Kidney epithelial cell (primary cell): Measurements from ENCODE around the gene COX6B1. TPM values are rescaled to one million over a fixed set of nuclear protein-coding genes. Genes with fewer than 3 reads are reported as not detected.

ENCODE experiments used
- DNase-seq: peaks from one replicate; pipeline ENCODE4 v3.0.0-alpha.2; 2010; ENCODE audit warnings: low read depth
- H3K27me3 ChIP-seq: 2 replicates; pipeline ENCODE4 v1.6.0; 2011; ENCODE audit warnings: low read length; ENCODE audit not compliant: control insufficient read depth, insufficient read depth
- H3K36me3 ChIP-seq: 2 replicates; pipeline ENCODE4 v1.5.1; 2011; ENCODE audit warnings: low read length; ENCODE audit not compliant: control insufficient read depth, insufficient read depth
- H3K4me3 ChIP-seq: 2 replicates; pipeline ENCODE4 v1.5.1; 2011; ENCODE audit warnings: low read depth, mild to moderate bottlenecking, control low read depth, low read length
- total RNA-seq: library from RNA; depleted of rRNA; stranded (reverse); fragments of >200 nt; gene quantifications from 2 replicates; pipeline ENCODE4 v1.2.3, GENCODE V29; 2015
- TF ChIP-seq, protein P1 (sequence below): IDR thresholded peaks from 2 replicates; pipeline ENCODE4 v1.5.1; 2011; ENCODE audit warnings: mild to moderate bottlenecking, moderate library complexity, low read length, control low read depth, inconsistent platforms; ENCODE audit not compliant: insufficient read depth, poor library complexity, severe bottlenecking

COX6B1 gene
- total RNA-seq, 1 donor from 2014 or later, result 569 TPM

DNA sequence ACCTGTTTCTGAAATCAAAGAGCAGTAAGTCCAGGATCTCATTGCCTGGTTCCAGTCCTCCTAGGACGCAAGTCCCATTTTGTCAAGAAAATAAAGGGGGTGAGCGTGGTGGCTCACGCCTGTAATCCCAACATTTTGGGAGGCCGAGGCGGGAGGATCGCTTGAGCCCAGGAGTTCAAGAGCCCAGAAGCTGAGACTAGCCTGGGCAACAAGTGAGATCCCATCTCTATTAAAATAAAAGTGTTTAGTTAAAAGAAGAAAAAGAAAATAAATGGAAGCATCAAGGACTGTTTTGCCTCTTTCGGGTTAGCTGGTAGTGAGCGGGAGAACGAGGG lies 35.9 kb upstream of the COX6B1 start:
- Histone ChIP-seq H3K27me3 (no peaks in the 10 kb centered on the region), H3K4me3 (peak overlapping the region; percentile 16), H3K36me3 (no peaks in the 10 kb centered on the region)
- TF ChIP-seq, protein P1, sequence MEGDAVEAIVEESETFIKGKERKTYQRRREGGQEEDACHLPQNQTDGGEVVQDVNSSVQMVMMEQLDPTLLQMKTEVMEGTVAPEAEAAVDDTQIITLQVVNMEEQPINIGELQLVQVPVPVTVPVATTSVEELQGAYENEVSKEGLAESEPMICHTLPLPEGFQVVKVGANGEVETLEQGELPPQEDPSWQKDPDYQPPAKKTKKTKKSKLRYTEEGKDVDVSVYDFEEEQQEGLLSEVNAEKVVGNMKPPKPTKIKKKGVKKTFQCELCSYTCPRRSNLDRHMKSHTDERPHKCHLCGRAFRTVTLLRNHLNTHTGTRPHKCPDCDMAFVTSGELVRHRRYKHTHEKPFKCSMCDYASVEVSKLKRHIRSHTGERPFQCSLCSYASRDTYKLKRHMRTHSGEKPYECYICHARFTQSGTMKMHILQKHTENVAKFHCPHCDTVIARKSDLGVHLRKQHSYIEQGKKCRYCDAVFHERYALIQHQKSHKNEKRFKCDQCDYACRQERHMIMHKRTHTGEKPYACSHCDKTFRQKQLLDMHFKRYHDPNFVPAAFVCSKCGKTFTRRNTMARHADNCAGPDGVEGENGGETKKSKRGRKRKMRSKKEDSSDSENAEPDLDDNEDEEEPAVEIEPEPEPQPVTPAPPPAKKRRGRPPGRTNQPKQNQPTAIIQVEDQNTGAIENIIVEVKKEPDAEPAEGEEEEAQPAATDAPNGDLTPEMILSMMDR, result no peak
- DNase-seq, result no peak

DNA sequence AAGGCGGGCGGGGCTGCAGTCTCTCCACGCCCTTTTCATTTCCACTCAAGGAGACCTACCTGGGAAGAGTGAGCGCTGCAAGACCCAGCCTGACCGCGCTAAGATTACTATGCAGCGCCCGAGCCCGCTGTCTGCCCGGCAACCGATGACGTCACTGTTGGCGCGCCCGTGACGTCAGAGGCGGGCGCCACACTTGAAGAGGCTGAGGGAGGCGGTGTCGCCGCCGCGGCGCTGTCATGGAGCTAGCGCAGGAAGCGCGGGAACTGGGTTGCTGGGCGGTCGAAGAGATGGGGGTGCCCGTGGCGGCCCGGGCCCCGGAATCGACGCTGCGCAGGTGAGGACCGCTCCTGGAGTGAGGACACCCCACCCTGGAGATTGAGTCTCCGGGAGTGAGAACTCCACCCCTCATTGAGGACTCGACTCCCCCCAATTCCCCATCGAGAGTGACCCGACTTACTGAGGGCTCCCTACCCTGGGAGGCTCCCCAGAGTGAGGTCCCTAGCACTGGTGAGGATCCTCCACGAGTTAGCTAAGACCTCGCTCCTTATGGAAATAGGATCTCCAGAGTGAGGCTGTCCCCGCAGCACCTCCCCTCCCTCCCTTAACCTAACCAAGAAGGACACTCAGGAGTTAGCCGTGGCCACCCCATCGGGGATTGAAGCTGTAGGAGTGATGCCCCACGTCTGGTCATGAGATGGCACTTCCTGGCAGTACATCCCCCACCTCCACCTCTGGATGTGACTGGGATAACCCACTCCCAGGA lies 35.4 kb upstream of the COX6B1 start, which contains the start of gene HAUS5:
HAUS5 (plus strand) TSS at position 177 of the 763 bp plus-strand sequence; CDS start at position 237, 60 bp downstream.
- peak; percentile 50 for DNase-seq
- TF ChIP-seq, protein P1, result no peak
- H3K27me3 ChIP-seq, result no peaks in the 10 kb centered on the region
- peak within 1 kb of the TSS; percentile 78 for H3K4me3 ChIP-seq
- no peaks in the 10 kb centered on the region for H3K36me3 ChIP-seq

DNA sequence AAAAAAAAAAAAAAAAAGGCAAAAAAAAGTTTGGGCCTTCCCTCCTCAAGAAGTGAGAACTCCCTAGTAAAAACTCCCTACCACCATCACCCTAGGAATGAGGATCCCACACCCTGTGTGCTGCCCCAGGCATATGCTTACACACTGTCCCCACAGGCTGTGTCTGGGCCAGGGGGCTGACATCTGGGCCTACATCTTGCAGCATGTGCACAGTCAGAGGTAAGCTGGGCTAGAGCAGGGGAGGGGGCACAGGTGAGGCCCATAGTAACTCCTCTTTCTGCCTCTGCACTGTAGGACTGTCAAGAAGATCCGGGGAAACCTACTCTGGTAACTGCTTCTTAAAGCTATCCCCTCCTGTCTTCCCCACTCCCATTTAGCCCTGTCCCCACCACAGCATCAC lies 34.5 kb upstream of the COX6B1 start:
- H3K27me3 ChIP-seq, result no peaks in the 10 kb centered on the region
- DNase-seq, result no peak
- no peak overlapping the region for H3K4me3 ChIP-seq
- H3K36me3 ChIP-seq, result no peaks in the 10 kb centered on the region
- TF ChIP-seq, protein P1, result no peak

DNA sequence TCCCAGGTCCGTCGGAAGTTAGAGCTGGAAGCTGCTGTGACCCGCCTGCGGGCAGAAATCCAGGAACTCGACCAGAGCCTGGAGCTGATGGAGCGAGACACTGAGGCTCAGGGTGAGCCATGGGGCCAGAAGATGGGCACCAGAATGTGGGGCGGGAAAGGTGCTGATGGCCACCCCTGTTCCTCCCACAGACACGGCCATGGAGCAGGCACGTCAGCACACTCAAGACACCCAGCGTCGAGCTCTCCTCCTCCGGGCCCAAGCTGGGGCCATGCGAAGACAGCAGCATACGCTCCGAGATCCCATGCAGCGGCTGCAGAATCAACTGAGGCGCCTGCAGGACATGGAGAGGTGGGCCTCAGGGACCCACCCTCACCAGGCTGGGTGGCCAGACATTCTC lies 33.1 kb upstream of the COX6B1 start:
- TF ChIP-seq, protein P1, result no peak
- Histone ChIP-seq H3K4me3 (no peak overlapping the region), H3K36me3 (no peaks in the 10 kb centered on the region), H3K27me3 (no peaks in the 10 kb centered on the region)
- no peak for DNase-seq

DNA sequence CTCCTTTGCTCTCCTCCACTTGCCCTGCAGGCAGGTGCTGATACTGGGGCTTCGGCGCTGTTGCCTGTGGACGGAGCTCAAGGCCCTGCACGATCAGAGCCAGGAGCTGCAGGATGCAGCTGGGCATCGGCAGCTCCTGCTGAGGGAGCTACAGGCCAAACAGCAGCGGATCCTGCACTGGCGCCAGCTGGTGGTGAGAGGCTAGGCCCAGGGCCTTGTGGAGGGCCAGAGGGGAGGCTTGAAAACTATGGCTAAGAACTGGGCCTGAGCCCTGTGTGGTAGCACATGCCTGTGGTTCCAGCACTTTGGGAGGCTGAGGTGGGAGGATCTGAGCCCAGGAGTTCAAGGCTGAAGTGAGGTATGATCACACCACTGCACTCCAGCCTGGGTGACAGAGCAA lies 29.3 kb upstream of the COX6B1 start:
- TF ChIP-seq, protein P1, result peak; percentile 23
- Histone ChIP-seq H3K27me3 (no peaks in the 10 kb centered on the region), H3K36me3 (no peaks in the 10 kb centered on the region), H3K4me3 (no peak overlapping the region)
- no peak for DNase-seq
